Astrocyte (in vitro differentiated cells and primary cell): ENCODE results near the gene IL19. TPM values are rescaled to one million over a fixed set of nuclear protein-coding genes. Genes with fewer than 3 reads are reported as not detected.
A peak's percentile ranks its signal among the peaks of the same experiment; 100 is the strongest.

Experiments
- DNase-seq: peaks from one replicate; pipeline ENCODE4 v3.0.0-alpha.2; 2010; ENCODE audit warnings: low read depth
- FAIRE-seq: peaks from 2 replicates; lab custom pipeline; 2011; peaks lifted over from hg19 to GRCh38; lab: Jason Lieb, UNC
- H2AFZ ChIP-seq: 2 replicates; pipeline ENCODE4 v1.6.0; 2012; ENCODE audit warnings: low read depth, low read length, inconsistent platforms
- H3K27ac ChIP-seq: 2 replicates; pipeline ENCODE4 v1.5.1; 2011; ENCODE audit warnings: low read depth, low read length, inconsistent platforms
- H3K27me3 ChIP-seq: 2 replicates; pipeline ENCODE4 v1.6.0; 2011; ENCODE audit warnings: low read length, inconsistent platforms; ENCODE audit not compliant: insufficient read depth
- H3K36me3 ChIP-seq: 2 replicates; pipeline ENCODE4 v1.5.1; 2011; ENCODE audit warnings: low read length, inconsistent platforms; ENCODE audit not compliant: insufficient read depth
- H3K4me1 ChIP-seq: 2 replicates; pipeline ENCODE4 v1.5.1; 2011; ENCODE audit warnings: low read length, inconsistent platforms; ENCODE audit not compliant: insufficient read depth
- H3K4me2 ChIP-seq: 2 replicates; pipeline ENCODE4 v1.6.0; 2012; ENCODE audit warnings: low read length, inconsistent platforms
- H3K4me3 ChIP-seq: 2 replicates; pipeline ENCODE4 v1.5.1; 2011; ENCODE audit warnings: low read depth, mild to moderate bottlenecking, low read length, inconsistent platforms; ENCODE audit not compliant: insufficient read depth
- H3K79me2 ChIP-seq: 2 replicates; pipeline ENCODE4 v1.6.0; 2012; ENCODE audit warnings: mild to moderate bottlenecking, low read length, inconsistent platforms; ENCODE audit not compliant: insufficient read depth
- H3K9ac ChIP-seq: 2 replicates; pipeline ENCODE4 v1.6.0; 2012; ENCODE audit warnings: mild to moderate bottlenecking, low read length, inconsistent platforms
- H3K9me3 ChIP-seq: 2 replicates; pipeline ENCODE4 v1.5.1; 2012; ENCODE audit warnings: low read depth, mild to moderate bottlenecking, low read length, inconsistent platforms; ENCODE audit not compliant: insufficient read depth
- H4K20me1 ChIP-seq: 2 replicates; pipeline ENCODE4 v1.6.0; 2012; ENCODE audit warnings: low read length, inconsistent platforms; ENCODE audit not compliant: insufficient read depth
- H3K27ac Mint-ChIP-seq: one replicate; pipeline ENCODE4 v1.8.0; 2021; ENCODE audit warnings: mild to moderate bottlenecking, mixed read lengths; ENCODE audit not compliant: unreplicated experiment
- H3K27me3 Mint-ChIP-seq: one replicate; pipeline ENCODE4 v1.8.0; 2021; ENCODE audit warnings: low read depth, mixed read lengths; ENCODE audit not compliant: unreplicated experiment
- H3K36me3 Mint-ChIP-seq: one replicate; pipeline ENCODE4 v1.8.0; 2021; ENCODE audit warnings: low read depth, mixed read lengths; ENCODE audit not compliant: unreplicated experiment
- H3K4me1 Mint-ChIP-seq: one replicate; pipeline ENCODE4 v1.8.0; 2021; ENCODE audit warnings: low read depth, mixed read lengths; ENCODE audit not compliant: unreplicated experiment
- H3K4me3 Mint-ChIP-seq: one replicate; pipeline ENCODE4 v1.8.0; 2021; ENCODE audit warnings: mild to moderate bottlenecking, moderate library complexity, mixed read lengths; ENCODE audit not compliant: unreplicated experiment
- H3K9me3 Mint-ChIP-seq: one replicate; pipeline ENCODE4 v1.8.0; 2021; ENCODE audit warnings: mild to moderate bottlenecking, mixed read lengths; ENCODE audit not compliant: unreplicated experiment
- EZH2 ChIP-seq: IDR thresholded peaks from 2 replicates; pipeline ENCODE4 v1.6.1; 2012; ENCODE audit warnings: mild to moderate bottlenecking, low read length, inconsistent platforms; ENCODE audit not compliant: insufficient read depth
- total RNA-seq: library from RNA; stranded (reverse); gene quantifications from 2 replicates; pipeline ENCODE4 v1.2.1, GENCODE V29; 2021
- TF ChIP-seq, protein P1 (sequence below): IDR thresholded peaks from 2 replicates; pipeline ENCODE4 v1.5.1; 2011; ENCODE audit warnings: low read depth, mild to moderate bottlenecking, inconsistent platforms, low read length, moderate library complexity; ENCODE audit not compliant: insufficient read depth

The IL19 gene
- total RNA-seq, 1 donor from 2014 or later = 0.23 TPM

DNA sequence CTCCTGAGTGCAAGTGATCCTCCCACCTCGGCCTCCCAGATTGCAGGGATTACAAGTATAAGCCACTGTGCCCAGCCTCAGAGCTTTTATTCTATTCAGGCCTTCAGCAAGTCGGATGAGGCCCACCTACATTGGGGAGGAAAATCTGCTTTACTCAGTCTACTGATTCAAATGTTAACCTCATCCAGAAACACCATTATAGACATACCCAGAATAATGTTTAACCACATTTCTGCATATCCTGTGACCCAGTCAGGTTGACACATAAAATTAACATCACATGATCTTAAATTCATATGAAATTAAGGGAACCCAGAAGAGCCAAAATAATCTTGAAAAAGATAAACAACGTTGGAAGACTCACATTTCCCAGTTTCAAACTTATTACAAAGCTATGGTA, 109.7 kb downstream of the IL19 start:
- Histone ChIP-seq H3K4me1 (no peaks in the 10 kb centered on the region), H3K79me2 (no peaks in the 10 kb centered on the region), H4K20me1 (no peaks in the 10 kb centered on the region), H3K27me3 (peaks cover 3% of the 10 kb centered on the region), H2AFZ (no peak overlapping the region), H3K4me3 (no peak overlapping the region), H3K9ac (no peak overlapping the region), H3K9me3 (no peaks in the 10 kb centered on the region), H3K27ac (no peak overlapping the region), H3K36me3 (no peaks in the 10 kb centered on the region), H3K4me2 (no peak overlapping the region)
- no peak overlapping the region for H3K4me3 Mint-ChIP-seq
- TF ChIP-seq, protein P1, sequence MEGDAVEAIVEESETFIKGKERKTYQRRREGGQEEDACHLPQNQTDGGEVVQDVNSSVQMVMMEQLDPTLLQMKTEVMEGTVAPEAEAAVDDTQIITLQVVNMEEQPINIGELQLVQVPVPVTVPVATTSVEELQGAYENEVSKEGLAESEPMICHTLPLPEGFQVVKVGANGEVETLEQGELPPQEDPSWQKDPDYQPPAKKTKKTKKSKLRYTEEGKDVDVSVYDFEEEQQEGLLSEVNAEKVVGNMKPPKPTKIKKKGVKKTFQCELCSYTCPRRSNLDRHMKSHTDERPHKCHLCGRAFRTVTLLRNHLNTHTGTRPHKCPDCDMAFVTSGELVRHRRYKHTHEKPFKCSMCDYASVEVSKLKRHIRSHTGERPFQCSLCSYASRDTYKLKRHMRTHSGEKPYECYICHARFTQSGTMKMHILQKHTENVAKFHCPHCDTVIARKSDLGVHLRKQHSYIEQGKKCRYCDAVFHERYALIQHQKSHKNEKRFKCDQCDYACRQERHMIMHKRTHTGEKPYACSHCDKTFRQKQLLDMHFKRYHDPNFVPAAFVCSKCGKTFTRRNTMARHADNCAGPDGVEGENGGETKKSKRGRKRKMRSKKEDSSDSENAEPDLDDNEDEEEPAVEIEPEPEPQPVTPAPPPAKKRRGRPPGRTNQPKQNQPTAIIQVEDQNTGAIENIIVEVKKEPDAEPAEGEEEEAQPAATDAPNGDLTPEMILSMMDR = no peak
- no peak for TF ChIP-seq EZH2
- H3K27ac Mint-ChIP-seq = no peak overlapping the region
- H3K4me1 Mint-ChIP-seq = no peaks in the 10 kb centered on the region
- H3K27me3 Mint-ChIP-seq = peaks cover 12% of the 10 kb centered on the region
- DNase-seq (no peak), FAIRE-seq (no peak)
- H3K36me3 Mint-ChIP-seq = no peaks in the 10 kb centered on the region
- H3K9me3 Mint-ChIP-seq = peaks cover 7% of the 10 kb centered on the region

GRCh38 chr1:206882555-206882954, 112.0 kb downstream of the IL19 start:
- Histone ChIP-seq H3K4me1 (no peaks in the 10 kb centered on the region), H2AFZ (no peak overlapping the region), H3K4me2 (no peak overlapping the region), H3K9me3 (no peaks in the 10 kb centered on the region), H3K27me3 (peaks cover 5% of the 10 kb centered on the region), H3K36me3 (no peaks in the 10 kb centered on the region), H4K20me1 (no peaks in the 10 kb centered on the region), H3K79me2 (no peaks in the 10 kb centered on the region), H3K27ac (no peak overlapping the region), H3K4me3 (no peak overlapping the region), H3K9ac (no peak overlapping the region)
- Mint-ChIP-seq H3K4me3 (no peak overlapping the region), H3K27ac (no peak overlapping the region), H3K9me3 (peaks cover 7% of the 10 kb centered on the region), H3K4me1 (peaks cover 3% of the 10 kb centered on the region), H3K27me3 (peaks cover 16% of the 10 kb centered on the region), H3K36me3 (no peaks in the 10 kb centered on the region)
- FAIRE-seq = no peak
- no peak for DNase-seq
- no peak for TF ChIP-seq EZH2
- TF ChIP-seq, protein P1 = peak; percentile 8

DNA sequence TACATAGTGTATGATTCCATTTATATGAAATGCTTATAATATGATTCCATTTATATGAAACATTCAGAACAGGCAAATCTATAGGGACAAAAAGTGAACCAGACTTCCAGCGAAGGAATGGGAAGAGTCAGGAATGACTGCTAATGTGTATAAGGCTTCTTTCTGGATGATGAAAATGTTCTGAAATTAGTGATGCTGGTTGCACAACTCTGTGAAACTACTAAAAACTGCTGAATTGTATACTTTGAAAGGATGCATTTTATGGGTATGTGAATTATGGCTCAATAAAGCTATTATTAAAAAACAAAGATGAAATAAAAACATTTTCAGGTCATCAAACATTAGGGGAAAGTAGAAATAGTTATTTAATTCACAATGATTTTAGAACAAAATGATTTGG, 112.6 kb downstream of the IL19 start:
- Mint-ChIP-seq H3K27ac (no peak overlapping the region), H3K4me3 (no peak overlapping the region), H3K27me3 (peaks cover 16% of the 10 kb centered on the region), H3K4me1 (peaks cover 5% of the 10 kb centered on the region), H3K36me3 (no peaks in the 10 kb centered on the region), H3K9me3 (peaks cover 5% of the 10 kb centered on the region)
- H3K4me1 ChIP-seq = no peaks in the 10 kb centered on the region
- DNase-seq (no peak), FAIRE-seq (no peak)
- H3K27ac ChIP-seq = no peak overlapping the region
- H3K9me3 ChIP-seq = no peaks in the 10 kb centered on the region
- TF ChIP-seq, protein P1 = no peak
- H3K27me3 ChIP-seq = peaks cover 5% of the 10 kb centered on the region
- no peaks in the 10 kb centered on the region for H3K36me3 ChIP-seq
- no peak overlapping the region for H3K4me3 ChIP-seq
- no peak overlapping the region for H3K4me2 ChIP-seq
- no peak overlapping the region for H3K9ac ChIP-seq
- H2AFZ ChIP-seq = no peak overlapping the region
- no peaks in the 10 kb centered on the region for H3K79me2 ChIP-seq
- no peaks in the 10 kb centered on the region for H4K20me1 ChIP-seq
